ENCODE results near the gene IL22RA1. TPM values are rescaled to one million over a fixed set of nuclear protein-coding genes. Genes with fewer than 3 reads are reported as not detected.

IL22RA1 gene
- total and polyA plus RNA-seq, 10 of the 15 experiments (the other 5 are each of a cell fraction or from before 2014, with no cell fraction given) = not detected

GRCh38 chr1:24097663-24098062 is 45.3 kb downstream of the IL22RA1 start:
- TF ChIP-seq SREBF1 (IDR thresholded peaks at IDR 0.05; ENCODE audit: low read length) (no peak), ELK1 (IDR thresholded peaks at IDR 0.05; ENCODE audit: low read depth, low read length) (no peak), RELA (IDR thresholded peaks at IDR 0.05; ENCODE audit: borderline replicate concordance, partially characterized antibody) (no peak), ZNF384 (IDR thresholded peaks at IDR 0.05; ENCODE audit: borderline replicate concordance, low read depth, low read length) (no peak), NRF1 (conservative IDR thresholded peaks at IDR 0.05; ENCODE audit: low read depth, low read length) (no peak), GABPA (IDR thresholded peaks at IDR 0.05; ENCODE audit: low read depth) (no peak), EZH2 (IDR thresholded peaks at IDR 0.05; ENCODE audit: borderline replicate concordance, control insufficient read depth, low read depth, low read length) (no peak), CBX5 (IDR thresholded peaks at IDR 0.05; ENCODE audit: low read depth) (no peak), ATF3 (IDR thresholded peaks at IDR 0.05; ENCODE audit: borderline replicate concordance, extremely low read depth, low read depth, low read length) (no peak), SIX5 (IDR thresholded peaks at IDR 0.05; ENCODE audit: low read depth, low read length, severe bottlenecking) (no peak), RUNX3 (IDR thresholded peaks at IDR 0.05; ENCODE audit: low read length) (no peak), FOXM1 (IDR thresholded peaks at IDR 0.05; ENCODE audit: low read depth, low read length) (no peak), MEF2B (IDR thresholded peaks at IDR 0.05; ENCODE audit: partially characterized antibody, poor library complexity, severe bottlenecking) (no peak), ZBED1 (IDR thresholded peaks at IDR 0.05; ENCODE audit: borderline replicate concordance) (no peak), MAX (IDR thresholded peaks at IDR 0.05; ENCODE audit: low read depth, low read length) (no peak)
- TF ChIP-seq, protein P1, sequence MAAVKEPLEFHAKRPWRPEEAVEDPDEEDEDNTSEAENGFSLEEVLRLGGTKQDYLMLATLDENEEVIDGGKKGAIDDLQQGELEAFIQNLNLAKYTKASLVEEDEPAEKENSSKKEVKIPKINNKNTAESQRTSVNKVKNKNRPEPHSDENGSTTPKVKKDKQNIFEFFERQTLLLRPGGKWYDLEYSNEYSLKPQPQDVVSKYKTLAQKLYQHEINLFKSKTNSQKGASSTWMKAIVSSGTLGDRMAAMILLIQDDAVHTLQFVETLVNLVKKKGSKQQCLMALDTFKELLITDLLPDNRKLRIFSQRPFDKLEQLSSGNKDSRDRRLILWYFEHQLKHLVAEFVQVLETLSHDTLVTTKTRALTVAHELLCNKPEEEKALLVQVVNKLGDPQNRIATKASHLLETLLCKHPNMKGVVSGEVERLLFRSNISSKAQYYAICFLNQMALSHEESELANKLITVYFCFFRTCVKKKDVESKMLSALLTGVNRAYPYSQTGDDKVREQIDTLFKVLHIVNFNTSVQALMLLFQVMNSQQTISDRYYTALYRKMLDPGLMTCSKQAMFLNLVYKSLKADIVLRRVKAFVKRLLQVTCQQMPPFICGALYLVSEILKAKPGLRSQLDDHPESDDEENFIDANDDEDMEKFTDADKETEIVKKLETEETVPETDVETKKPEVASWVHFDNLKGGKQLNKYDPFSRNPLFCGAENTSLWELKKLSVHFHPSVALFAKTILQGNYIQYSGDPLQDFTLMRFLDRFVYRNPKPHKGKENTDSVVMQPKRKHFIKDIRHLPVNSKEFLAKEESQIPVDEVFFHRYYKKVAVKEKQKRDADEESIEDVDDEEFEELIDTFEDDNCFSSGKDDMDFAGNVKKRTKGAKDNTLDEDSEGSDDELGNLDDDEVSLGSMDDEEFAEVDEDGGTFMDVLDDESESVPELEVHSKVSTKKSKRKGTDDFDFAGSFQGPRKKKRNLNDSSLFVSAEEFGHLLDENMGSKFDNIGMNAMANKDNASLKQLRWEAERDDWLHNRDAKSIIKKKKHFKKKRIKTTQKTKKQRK (IDR thresholded peaks at IDR 0.05; ENCODE audit: low read depth, low read length) = no peak
- TF ChIP-seq, protein P2, sequence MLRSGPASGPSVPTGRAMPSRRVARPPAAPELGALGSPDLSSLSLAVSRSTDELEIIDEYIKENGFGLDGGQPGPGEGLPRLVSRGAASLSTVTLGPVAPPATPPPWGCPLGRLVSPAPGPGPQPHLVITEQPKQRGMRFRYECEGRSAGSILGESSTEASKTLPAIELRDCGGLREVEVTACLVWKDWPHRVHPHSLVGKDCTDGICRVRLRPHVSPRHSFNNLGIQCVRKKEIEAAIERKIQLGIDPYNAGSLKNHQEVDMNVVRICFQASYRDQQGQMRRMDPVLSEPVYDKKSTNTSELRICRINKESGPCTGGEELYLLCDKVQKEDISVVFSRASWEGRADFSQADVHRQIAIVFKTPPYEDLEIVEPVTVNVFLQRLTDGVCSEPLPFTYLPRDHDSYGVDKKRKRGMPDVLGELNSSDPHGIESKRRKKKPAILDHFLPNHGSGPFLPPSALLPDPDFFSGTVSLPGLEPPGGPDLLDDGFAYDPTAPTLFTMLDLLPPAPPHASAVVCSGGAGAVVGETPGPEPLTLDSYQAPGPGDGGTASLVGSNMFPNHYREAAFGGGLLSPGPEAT (IDR thresholded peaks at IDR 0.05; ENCODE audit: low read depth) = no peak
- ATAC-seq = no peak
- H3K4me3 ChIP-seq = no peak overlapping the region
- intact Hi-C loops (cut with micrococcal nuclease; ENCODE audit: unreplicated experiment) = no loop called here
- SMC1A ChIA-PET (ENCODE audit: uncharacterized antibody, unreplicated experiment) = no interaction called here
- no peak for FAIRE-seq
- H3K9ac ChIP-seq (ENCODE audit: control insufficient read depth, insufficient read depth, low read length) = no peak overlapping the region
- H3K27ac ChIP-seq (ENCODE audit: control insufficient read depth, insufficient read depth) = no peak overlapping the region
- no peak for DNase-seq (ENCODE audit: low read depth, low spot score)
- H3K79me2 ChIP-seq (ENCODE audit: control insufficient read depth, insufficient read depth, low read length) = no peaks in the 10 kb centered on the region
- POLR2A ChIA-PET = no interaction called here
- no peak overlapping the region for H3K4me2 ChIP-seq (ENCODE audit: control insufficient read depth, insufficient read depth)
- 81% methylated on average over 11 of the region's 11 CpGs for WGBS (ENCODE audit: insufficient coverage, insufficient replicate concordance, low lambda C conversion rate, missing lambda C conversion rate)
- H4K20me1 ChIP-seq (ENCODE audit: control insufficient read depth, insufficient read depth) = no peaks in the 10 kb centered on the region
- H3K27me3 ChIP-seq (replicated peaks in 1 of 2; ENCODE audit: control insufficient read depth in 2 of 2, insufficient read depth in 2 of 2, low read length in 1 of 2) = no peaks in the 10 kb centered on the region; a peak in 1 of 4 replicates
- in situ Hi-C loops (cut with MboI) = no loop called here
- no TSS peak for BruUV-seq (replicated peaks)
- H3K9me3 ChIP-seq (replicated peaks; ENCODE audit: control insufficient read depth, insufficient read depth, low read length) = no peaks in the 10 kb centered on the region
- no peaks in the 10 kb centered on the region for H3K4me1 ChIP-seq (ENCODE audit: control insufficient read depth, insufficient read depth, low read length)
- no peak overlapping the region for H2AFZ ChIP-seq (ENCODE audit: control insufficient read depth, low read depth, low read length)
- no peaks in the 10 kb centered on the region for H3K36me3 ChIP-seq (ENCODE audit: control insufficient read depth in 2 of 2, insufficient read depth in 2 of 2, low read length in 1 of 2)
- CTCF ChIA-PET = no interaction called here
- RAD21 ChIA-PET (ENCODE audit: unreplicated experiment) = no interaction called here
